HEK293 (cell line): ENCODE data around the gene ZNF512.
"Not testable (repeated sequence)": the region's sequence is repeated elsewhere in the genome, so short reads cannot be mapped to it uniquely, and the experiment has no call there.

Experiments used
- CTCF ChIA-PET: fragments of 350-600 bp; formaldehyde crosslinking; extraction: SDS; loops from one replicate; lab custom pipeline; 2021; ENCODE audit warnings: antibody characterized with exemption; lab: Yijun Ruan, JAX
- POLR2A ChIA-PET: fragments of 300-600 bp; formaldehyde crosslinking; extraction: SDS; loops from one replicate; lab custom pipeline; 2020; ENCODE audit warnings: antibody characterized with exemption, inconsistent platforms; lab: Yijun Ruan, JAX
- H3K27ac ChIP-seq: fragments of 200-500 bp; sonication (Bioruptor generic); 2 replicates; pipeline ENCODE4 v1.5.1; 2014; ENCODE audit warnings: low read depth, low read length, control low read depth, inconsistent platforms; ENCODE audit errors: extremely low read depth
- H3K36me3 ChIP-seq, 2 experiments: fragments of 200-500 bp in 1 of 2; sonication (Bioruptor generic) in 1 of 2; 1 replicate in 1 of 2; 2 replicates in 1 of 2; pipeline ENCODE4 v1.5.1; 2014 to 2017; ENCODE audit warnings: inconsistent platforms in 2 of 2, low read length in 2 of 2; ENCODE audit not compliant: control insufficient read depth in 2 of 2, insufficient read depth in 1 of 2
- H3K4me1 ChIP-seq: fragments of 200-500 bp; sonication (Bioruptor generic); 2 replicates; pipeline ENCODE4 v1.5.1; 2014; ENCODE audit warnings: mild to moderate bottlenecking, low read length, inconsistent platforms; ENCODE audit not compliant: control insufficient read depth, insufficient read depth
- H3K4me3 ChIP-seq: 2 replicates; pipeline ENCODE4 v1.5.1; 2011; ENCODE audit warnings: low read depth, mild to moderate bottlenecking, control low read depth, low read length, moderate library complexity
- H3K9me3 ChIP-seq: fragments of 200-500 bp; sonication (Bioruptor generic); 2 replicates; pipeline ENCODE4 v1.5.1; 2014; ENCODE audit warnings: low read depth, low read length, inconsistent platforms; ENCODE audit not compliant: control insufficient read depth, insufficient read depth
- FEZF1 ChIP-seq: fragments of 450-650 bp; formaldehyde crosslinking; IDR thresholded peaks from 2 replicates; pipeline ENCODE4 v1.5.1; 2016; ENCODE audit warnings: missing biosample characterization, missing genetic modification characterization
- HOXC10 ChIP-seq: sonication (generic); formaldehyde crosslinking; IDR thresholded peaks from 2 replicates; pipeline ENCODE4 v1.8.1; 2023; ENCODE audit warnings: mild to moderate bottlenecking, missing genetic modification reagents
- KLF10 ChIP-seq: fragments of 450-650 bp; IDR thresholded peaks from 2 replicates; pipeline ENCODE4 v1.5.1; 2018; ENCODE audit warnings: missing biosample characterization, mild to moderate bottlenecking, missing genetic modification characterization
- MYNN ChIP-seq: fragments of 450-650 bp; formaldehyde crosslinking; IDR thresholded peaks from 2 replicates; pipeline ENCODE4 v1.5.1; 2016; ENCODE audit warnings: missing biosample characterization, missing genetic modification characterization, borderline replicate concordance
- MZF1 ChIP-seq: fragments of 450-650 bp; formaldehyde crosslinking; IDR thresholded peaks from 2 replicates; pipeline ENCODE4 v1.5.1; 2017; ENCODE audit warnings: missing biosample characterization, missing genetic modification characterization, borderline replicate concordance
- ZBTB17 ChIP-seq: fragments of 450-650 bp; formaldehyde crosslinking; IDR thresholded peaks from 2 replicates; pipeline ENCODE4 v1.5.1; 2016; ENCODE audit warnings: missing biosample characterization, missing genetic modification characterization
- ZNF140 ChIP-seq: fragments of 450-650 bp; formaldehyde crosslinking; IDR thresholded peaks from 2 replicates; pipeline ENCODE4 v1.5.1; 2016; ENCODE audit warnings: missing biosample characterization, missing genetic modification characterization
- ZNF239 ChIP-seq: fragments of 450-650 bp; formaldehyde crosslinking; IDR thresholded peaks from 2 replicates; pipeline ENCODE4 v1.5.1; 2016; ENCODE audit warnings: missing biosample characterization, missing genetic modification characterization
- ZNF274 ChIP-seq, 2 experiments: fragments of 200-500 bp in 1 of 2; fragments of 450-650 bp in 1 of 2; sonication (Bioruptor generic) in 1 of 2; formaldehyde crosslinking in 1 of 2; IDR thresholded peaks; 2 replicates each; pipeline versions ENCODE4 v1.5.1 to v1.6.1; 2014 to 2016; ENCODE audit warnings: borderline replicate concordance in 1 of 2, inconsistent platforms in 1 of 2, low read length in 1 of 2, missing biosample characterization in 1 of 2, missing genetic modification characterization in 1 of 2
- ZNF416 ChIP-seq: fragments of 450-650 bp; formaldehyde crosslinking; IDR thresholded peaks from 2 replicates; pipeline ENCODE4 v1.5.1; 2016; ENCODE audit warnings: missing biosample characterization, missing genetic modification characterization
- ZNF521 ChIP-seq: fragments of 450-650 bp; formaldehyde crosslinking; IDR thresholded peaks from 2 replicates; pipeline ENCODE4 v1.5.1; 2017; ENCODE audit warnings: missing biosample characterization, mild to moderate bottlenecking, missing genetic modification characterization
- ZNF549 ChIP-seq: fragments of 450-650 bp; IDR thresholded peaks from 2 replicates; pipeline ENCODE4 v1.5.1; 2018; ENCODE audit warnings: missing biosample characterization, missing genetic modification characterization, mild to moderate bottlenecking, inconsistent platforms, moderate library complexity
- ZNF670 ChIP-seq: fragments of 450-650 bp; formaldehyde crosslinking; IDR thresholded peaks from 2 replicates; pipeline ENCODE4 v1.5.1; 2016; ENCODE audit warnings: missing biosample characterization, missing genetic modification characterization, low read depth
- ZNF776 ChIP-seq: fragments of 450-650 bp; formaldehyde crosslinking; IDR thresholded peaks from 2 replicates; pipeline ENCODE4 v1.5.0; 2017; ENCODE audit warnings: missing biosample characterization, missing genetic modification characterization, borderline replicate concordance
- TF ChIP-seq, protein P1 (sequence below): fragments of 450-650 bp; formaldehyde crosslinking; IDR thresholded peaks from 2 replicates; pipeline ENCODE4 v1.5.1; 2016; ENCODE audit warnings: missing biosample characterization, missing genetic modification characterization
- TF ChIP-seq, protein P2 (sequence below): fragments of 450-650 bp; formaldehyde crosslinking; IDR thresholded peaks from 2 replicates; pipeline ENCODE4 v1.5.1; 2016; ENCODE audit warnings: missing biosample characterization, missing genetic modification characterization
- TF ChIP-seq, protein P3 (sequence below): fragments of 450-650 bp; formaldehyde crosslinking; IDR thresholded peaks from 2 replicates; pipeline ENCODE4 v1.5.1; 2017; ENCODE audit warnings: missing biosample characterization, missing genetic modification characterization
- TF ChIP-seq, protein P4 (sequence below): fragments of 450-650 bp; formaldehyde crosslinking; conservative IDR thresholded peaks from 2 replicates; pipeline ENCODE4 v1.5.1; 2016; ENCODE audit warnings: low read depth, missing biosample characterization, missing genetic modification characterization
- TF ChIP-seq, protein P5 (sequence below): fragments of 450-650 bp; formaldehyde crosslinking; IDR thresholded peaks from 2 replicates; pipeline ENCODE4 v1.5.1; 2016; ENCODE audit warnings: missing biosample characterization, missing genetic modification characterization

Gene ZNF512

DNA sequence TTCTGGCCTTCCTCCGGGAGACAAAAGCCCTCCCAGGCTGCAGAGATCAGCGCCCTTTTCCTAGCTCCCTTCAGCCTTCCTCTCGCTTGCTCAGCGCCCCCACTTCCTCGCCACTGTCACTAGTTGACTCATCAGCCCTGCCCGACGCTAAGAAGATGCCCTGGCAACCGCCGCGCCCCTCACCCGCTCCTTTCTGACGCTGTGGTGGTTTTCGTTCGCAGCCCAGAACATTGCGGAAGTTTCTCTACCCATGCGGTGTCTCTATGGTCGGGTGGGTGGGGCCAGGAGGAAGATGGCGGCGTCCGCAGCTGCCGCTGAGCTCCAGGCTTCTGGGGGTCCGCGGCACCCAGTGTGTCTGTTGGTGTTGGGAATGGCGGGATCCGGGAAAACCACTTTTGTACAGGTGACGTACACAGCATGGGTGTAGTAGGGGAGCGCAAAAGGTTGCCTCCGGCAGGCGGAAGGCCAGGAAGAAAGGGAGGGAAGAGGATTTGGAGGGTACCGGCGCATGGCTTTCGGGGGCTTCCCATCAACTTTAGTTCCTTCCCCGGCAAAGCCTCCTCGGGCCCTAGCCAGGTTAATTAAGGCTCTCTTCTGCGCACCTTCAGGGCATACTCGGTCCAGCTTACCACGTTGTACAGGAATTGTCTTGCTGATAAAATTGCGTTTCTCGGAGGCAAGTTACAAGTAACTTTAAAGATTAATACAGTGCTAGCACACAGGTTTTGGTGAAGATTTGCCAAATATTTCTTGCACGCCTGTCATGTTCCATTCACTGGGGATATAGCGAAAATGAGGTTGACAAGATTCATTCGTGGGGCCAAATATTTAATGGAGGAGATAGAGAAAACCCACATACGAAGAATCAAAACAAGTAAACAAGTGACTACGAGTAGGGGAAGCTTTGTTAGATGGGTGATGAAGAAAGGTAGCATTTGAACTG is 46.2 kb downstream of the ZNF512 start, which contains the start of the genes CCDC121 and GPN1 (continued):
- TF ChIP-seq, protein P1, sequence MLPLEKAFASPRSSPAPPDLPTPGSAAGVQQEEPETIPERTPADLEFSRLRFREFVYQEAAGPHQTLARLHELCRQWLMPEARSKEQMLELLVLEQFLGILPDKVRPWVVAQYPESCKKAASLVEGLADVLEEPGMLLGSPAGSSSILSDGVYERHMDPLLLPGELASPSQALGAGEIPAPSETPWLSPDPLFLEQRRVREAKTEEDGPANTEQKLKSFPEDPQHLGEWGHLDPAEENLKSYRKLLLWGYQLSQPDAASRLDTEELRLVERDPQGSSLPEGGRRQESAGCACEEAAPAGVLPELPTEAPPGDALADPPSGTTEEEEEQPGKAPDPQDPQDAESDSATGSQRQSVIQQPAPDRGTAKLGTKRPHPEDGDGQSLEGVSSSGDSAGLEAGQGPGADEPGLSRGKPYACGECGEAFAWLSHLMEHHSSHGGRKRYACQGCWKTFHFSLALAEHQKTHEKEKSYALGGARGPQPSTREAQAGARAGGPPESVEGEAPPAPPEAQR: no peak
- no peak for TF ChIP-seq MYNN
- TF ChIP-seq, protein P2, sequence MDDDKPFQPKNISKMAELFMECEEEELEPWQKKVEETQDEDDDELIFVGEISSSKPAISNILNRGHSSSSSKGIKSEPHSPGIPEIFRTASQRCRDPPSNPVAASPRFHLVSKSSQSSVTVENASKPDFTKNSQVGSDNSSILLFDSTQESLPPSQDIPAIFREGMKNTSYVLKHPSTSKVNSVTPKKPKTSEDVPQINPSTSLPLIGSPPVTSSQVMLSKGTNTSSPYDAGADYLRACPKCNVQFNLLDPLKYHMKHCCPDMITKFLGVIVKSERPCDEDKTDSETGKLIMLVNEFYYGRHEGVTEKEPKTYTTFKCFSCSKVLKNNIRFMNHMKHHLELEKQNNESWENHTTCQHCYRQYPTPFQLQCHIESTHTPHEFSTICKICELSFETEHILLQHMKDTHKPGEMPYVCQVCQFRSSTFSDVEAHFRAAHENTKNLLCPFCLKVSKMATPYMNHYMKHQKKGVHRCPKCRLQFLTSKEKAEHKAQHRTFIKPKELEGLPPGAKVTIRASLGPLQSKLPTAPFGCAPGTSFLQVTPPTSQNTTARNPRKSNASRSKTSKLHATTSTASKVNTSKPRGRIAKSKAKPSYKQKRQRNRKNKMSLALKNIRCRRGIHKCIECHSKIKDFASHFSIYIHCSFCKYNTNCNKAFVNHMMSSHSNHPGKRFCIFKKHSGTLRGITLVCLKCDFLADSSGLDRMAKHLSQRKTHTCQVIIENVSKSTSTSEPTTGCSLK (tag by site-specific recombination): no peak

DNA sequence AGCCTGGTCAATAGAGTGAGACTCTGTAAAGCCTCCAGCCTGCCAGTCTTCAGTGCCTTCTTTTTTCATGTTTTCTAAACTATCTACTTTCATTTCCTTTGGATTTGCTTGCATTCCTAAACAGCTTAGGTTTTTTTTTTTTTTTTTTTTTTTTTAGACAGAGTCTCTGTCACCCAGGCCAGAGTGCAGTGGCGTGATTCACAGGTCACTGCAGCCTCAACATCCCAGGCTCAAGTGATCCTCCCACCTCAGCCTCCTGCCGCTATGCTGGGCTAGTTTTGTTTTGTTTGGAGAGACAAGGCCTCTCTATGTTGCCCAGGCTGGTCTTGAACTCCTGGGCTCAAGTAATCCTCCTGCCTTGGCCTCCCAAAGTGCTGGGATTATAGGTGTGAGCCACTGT is 47.4 kb downstream of the ZNF512 start:
- POLR2A ChIA-PET: interaction anchor here (0.6 kb wide), 1 partner anchor 1264 kb away, joined by 4 read pairs; the partner anchor contains the start of gene WDR43

DNA sequence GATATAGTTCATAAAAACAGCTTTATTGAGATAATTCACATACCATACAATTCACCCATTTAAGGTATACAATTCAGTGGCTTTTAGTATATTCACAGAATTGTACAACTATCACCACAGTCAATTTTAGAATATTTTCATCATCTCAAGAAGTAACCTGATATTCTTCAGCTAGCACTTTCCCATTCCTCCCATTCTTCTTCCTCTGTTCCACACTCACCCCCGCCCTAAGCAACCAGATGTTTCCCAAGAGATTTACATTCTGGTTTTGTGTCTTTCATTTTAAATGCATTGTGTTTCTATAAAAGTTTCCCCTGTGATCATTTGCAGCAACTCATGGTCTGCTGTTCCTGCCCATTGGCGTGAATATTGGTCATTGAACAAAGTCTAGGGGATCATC is 51.4 kb downstream of the ZNF512 start:
- Histone ChIP-seq H3K27ac (no peak overlapping the region), H3K4me3 (no peak overlapping the region), H3K9me3 (no peaks in the 10 kb centered on the region), H3K36me3 (peaks cover 71 to 75% of the 10 kb centered on the region in 2 experiments), H3K4me1 (no peaks in the 10 kb centered on the region)
- POLR2A ChIA-PET: interaction anchor here (0.8 kb wide), 1 partner anchor 206 kb away, joined by 3 read pairs; the partner anchor contains the start of gene NRBP1
- CTCF ChIA-PET: no interaction called here
- TF ChIP-seq ZNF416 (tag by site-specific recombination) (no peak), ZBTB17 (tag by site-specific recombination) (no peak), HOXC10 (CRISPR knock-in tag) (no peak), ZNF670 (tag by site-specific recombination) (no peak), ZNF239 (tag by site-specific recombination) (no peak), ZNF521 (tag by site-specific recombination) (no peak), MZF1 (tag by site-specific recombination) (no peak), ZNF549 (tag by site-specific recombination) (no peak), ZNF776 (tag by site-specific recombination) (no peak), ZNF274 (IDR thresholded peaks at IDR 0.05; ENCODE audit: low read length) (no peak), ZNF274 (tag by site-specific recombination; IDR thresholded peaks at IDR 0.05; ENCODE audit: borderline replicate concordance) (no peak), FEZF1 (no peak), ZNF140 (tag by site-specific recombination) (no peak), KLF10 (tag by site-specific recombination) (no peak)
- TF ChIP-seq, protein P3, sequence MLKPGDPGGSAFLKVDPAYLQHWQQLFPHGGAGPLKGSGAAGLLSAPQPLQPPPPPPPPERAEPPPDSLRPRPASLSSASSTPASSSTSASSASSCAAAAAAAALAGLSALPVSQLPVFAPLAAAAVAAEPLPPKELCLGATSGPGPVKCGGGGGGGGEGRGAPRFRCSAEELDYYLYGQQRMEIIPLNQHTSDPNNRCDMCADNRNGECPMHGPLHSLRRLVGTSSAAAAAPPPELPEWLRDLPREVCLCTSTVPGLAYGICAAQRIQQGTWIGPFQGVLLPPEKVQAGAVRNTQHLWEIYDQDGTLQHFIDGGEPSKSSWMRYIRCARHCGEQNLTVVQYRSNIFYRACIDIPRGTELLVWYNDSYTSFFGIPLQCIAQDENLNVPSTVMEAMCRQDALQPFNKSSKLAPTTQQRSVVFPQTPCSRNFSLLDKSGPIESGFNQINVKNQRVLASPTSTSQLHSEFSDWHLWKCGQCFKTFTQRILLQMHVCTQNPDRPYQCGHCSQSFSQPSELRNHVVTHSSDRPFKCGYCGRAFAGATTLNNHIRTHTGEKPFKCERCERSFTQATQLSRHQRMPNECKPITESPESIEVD (tag by site-specific recombination): no peak
- TF ChIP-seq, protein P4, sequence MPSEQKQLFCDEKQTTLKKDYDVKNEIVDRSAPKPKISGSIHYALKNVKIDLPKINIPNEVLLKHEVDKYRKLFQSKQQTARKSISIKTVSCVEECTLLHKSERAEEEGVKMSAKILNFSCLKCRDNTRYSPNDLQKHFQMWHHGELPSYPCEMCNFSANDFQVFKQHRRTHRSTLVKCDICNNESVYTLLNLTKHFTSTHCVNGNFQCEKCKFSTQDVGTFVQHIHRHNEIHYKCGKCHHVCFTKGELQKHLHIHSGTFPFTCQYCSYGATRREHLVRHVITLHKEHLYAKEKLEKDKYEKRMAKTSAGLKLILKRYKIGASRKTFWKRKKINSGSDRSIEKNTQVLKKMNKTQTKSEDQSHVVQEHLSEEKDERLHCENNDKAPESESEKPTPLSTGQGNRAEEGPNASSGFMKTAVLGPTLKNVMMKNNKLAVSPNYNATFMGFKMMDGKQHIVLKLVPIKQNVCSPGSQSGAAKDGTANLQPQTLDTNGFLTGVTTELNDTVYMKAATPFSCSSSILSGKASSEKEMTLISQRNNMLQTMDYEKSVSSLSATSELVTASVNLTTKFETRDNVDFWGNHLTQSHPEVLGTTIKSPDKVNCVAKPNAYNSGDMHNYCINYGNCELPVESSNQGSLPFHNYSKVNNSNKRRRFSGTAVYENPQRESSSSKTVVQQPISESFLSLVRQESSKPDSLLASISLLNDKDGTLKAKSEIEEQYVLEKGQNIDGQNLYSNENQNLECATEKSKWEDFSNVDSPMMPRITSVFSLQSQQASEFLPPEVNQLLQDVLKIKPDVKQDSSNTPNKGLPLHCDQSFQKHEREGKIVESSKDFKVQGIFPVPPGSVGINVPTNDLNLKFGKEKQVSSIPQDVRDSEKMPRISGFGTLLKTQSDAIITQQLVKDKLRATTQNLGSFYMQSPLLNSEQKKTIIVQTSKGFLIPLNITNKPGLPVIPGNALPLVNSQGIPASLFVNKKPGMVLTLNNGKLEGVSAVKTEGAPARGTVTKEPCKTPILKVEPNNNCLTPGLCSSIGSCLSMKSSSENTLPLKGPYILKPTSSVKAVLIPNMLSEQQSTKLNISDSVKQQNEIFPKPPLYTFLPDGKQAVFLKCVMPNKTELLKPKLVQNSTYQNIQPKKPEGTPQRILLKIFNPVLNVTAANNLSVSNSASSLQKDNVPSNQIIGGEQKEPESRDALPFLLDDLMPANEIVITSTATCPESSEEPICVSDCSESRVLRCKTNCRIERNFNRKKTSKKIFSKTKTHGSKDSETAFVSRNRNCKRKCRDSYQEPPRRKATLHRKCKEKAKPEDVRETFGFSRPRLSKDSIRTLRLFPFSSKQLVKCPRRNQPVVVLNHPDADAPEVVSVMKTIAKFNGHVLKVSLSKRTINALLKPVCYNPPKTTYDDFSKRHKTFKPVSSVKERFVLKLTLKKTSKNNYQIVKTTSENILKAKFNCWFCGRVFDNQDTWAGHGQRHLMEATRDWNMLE (tag by site-specific recombination): no peak

More for the DNA sequence above, 47.4 kb downstream of the ZNF512 start:
- H3K4me3 ChIP-seq, H3K9me3 ChIP-seq, H3K27ac ChIP-seq, H3K4me1 ChIP-seq: not testable (repeated sequence)
- CTCF ChIA-PET: interaction anchor here (0.6 to 1.0 kb wide), 4 partner anchors 21 to 568 kb away, joined by 3 read pairs; no protein-coding TSS in a partner anchor
- TF ChIP-seq, protein P5, sequence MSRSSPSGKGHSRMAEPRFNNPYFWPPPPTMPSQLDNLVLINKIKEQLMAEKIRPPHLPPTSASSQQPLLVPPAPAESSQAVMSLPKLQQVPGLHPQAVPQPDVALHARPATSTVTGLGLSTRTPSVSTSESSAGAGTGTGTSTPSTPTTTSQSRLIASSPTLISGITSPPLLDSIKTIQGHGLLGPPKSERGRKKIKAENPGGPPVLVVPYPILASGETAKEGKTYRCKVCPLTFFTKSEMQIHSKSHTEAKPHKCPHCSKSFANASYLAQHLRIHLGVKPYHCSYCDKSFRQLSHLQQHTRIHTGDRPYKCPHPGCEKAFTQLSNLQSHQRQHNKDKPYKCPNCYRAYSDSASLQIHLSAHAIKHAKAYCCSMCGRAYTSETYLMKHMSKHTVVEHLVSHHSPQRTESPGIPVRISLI (tag by site-specific recombination): peak; percentile 59; the same call in 1 of the 2 replicates
- H3K36me3 ChIP-seq: peaks cover 38 to 46% of the 10 kb centered on the region in 2 experiments
